ENCODE measurements around the gene TSNAX. TPM values are rescaled to one million over a fixed set of nuclear protein-coding genes. Genes with fewer than 3 reads are reported as not detected.
"Not testable (repeated sequence)": the region's sequence is repeated elsewhere in the genome, so short reads cannot be mapped to it uniquely, and the experiment has no call there.

TSNAX gene, protein sequence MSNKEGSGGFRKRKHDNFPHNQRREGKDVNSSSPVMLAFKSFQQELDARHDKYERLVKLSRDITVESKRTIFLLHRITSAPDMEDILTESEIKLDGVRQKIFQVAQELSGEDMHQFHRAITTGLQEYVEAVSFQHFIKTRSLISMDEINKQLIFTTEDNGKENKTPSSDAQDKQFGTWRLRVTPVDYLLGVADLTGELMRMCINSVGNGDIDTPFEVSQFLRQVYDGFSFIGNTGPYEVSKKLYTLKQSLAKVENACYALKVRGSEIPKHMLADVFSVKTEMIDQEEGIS
- 46.8 and 47.1 TPM in 2 replicates for polyA plus RNA-seq (2014; cell fraction: cytosol; rRNA removed)
- polyA plus RNA-seq (2014; cell fraction: nucleus; rRNA removed), result 10.8 and 12.8 TPM in 2 replicates

- peak; percentile 94 for DNase-seq (ENCODE audit: low spot score)
Observed at GRCh38 chr1:231528172-231529029, at the start of gene TSNAX. Gene TSNAX (plus strand): TSS chr1:231528669. CDS start chr1:231528811, 142 bp downstream.

DNA sequence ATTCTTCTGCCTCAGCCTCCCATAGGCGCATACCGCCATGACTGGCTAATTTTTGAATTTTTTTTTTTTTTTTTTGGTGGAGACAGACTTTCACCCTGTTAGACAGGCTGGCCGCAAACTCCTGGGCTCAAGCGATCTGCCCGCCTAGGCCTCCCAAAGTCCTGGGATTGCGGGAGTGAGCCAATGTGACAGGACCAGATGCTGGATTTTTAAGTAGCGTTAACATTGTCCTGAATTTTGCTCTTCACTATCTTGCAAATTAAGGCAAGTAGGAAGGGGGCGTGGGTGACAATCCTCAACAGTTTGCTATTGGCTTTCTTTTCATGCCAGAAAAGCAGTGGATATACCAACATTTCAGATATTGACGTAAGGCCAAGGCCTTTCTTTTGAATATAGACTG is 49.7 kb upstream of the TSNAX start:
- no peak for DNase-seq (ENCODE audit: low spot score)

GRCh38 chr1:231480008-231480407 is 48.5 kb upstream of the TSNAX start:
- no peak for DNase-seq (ENCODE audit: low spot score)

- no peak for DNase-seq (ENCODE audit: low spot score)
Observed at GRCh38 chr1:231481289-231481688, 47.2 kb upstream of the TSNAX start.

GRCh38 chr1:231485029-231485784 is 43.3 kb upstream of the TSNAX start:
- DNase-seq (ENCODE audit: low spot score), result no peak

DNA sequence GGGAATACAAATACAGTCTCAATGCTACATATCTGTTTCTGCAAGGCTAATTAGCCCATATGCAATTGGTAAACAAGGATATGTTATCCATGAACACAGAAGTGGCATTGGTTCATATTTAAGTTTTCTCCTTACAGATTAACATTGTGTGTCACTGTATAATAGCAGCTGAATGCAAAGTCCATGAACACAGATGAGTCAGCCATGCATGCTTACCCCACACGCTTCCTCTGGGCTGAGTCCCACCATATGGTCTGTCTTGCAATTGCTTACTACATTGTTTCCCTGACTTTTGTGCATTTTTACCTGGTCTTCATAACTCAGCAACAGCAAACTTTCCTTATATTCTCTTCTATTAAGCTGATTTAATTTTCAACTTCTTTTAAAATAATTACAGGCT is 41.5 kb upstream of the TSNAX start:
- no peak for DNase-seq (ENCODE audit: low spot score)

DNA sequence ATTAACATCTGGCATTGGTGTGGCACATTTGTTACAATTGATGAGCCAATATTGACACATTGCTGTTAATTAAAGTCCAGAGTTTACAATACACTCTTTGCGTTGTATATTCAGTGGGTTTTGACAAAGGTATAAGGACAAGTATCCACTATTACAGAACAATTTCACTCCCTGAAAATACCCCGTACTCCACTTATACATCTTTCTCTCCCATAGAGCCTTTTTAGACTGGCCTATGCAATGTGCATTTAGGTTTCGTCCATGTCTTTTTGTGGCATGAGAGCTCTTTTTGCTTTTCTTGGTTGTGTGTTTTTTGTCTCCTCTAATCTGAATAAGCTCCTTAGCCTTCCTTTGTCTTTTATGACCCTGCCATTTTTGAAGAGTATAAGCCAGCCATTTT is 40.6 kb upstream of the TSNAX start:
- no peak for DNase-seq (ENCODE audit: low spot score)

GRCh38 chr1:231493421-231494185 is 34.9 kb upstream of the TSNAX start:
- no peak for DNase-seq (ENCODE audit: low spot score)

- DNase-seq (ENCODE audit: low spot score), result no peak
Observed at GRCh38 chr1:231494439-231495110, 33.9 kb upstream of the TSNAX start.

GRCh38 chr1:231497629-231498152 is 30.8 kb upstream of the TSNAX start:
- no peak for DNase-seq (ENCODE audit: low spot score)

- DNase-seq (ENCODE audit: low spot score), result no peak
Observed at GRCh38 chr1:231499148-231499763, 29.2 kb upstream of the TSNAX start.

DNA sequence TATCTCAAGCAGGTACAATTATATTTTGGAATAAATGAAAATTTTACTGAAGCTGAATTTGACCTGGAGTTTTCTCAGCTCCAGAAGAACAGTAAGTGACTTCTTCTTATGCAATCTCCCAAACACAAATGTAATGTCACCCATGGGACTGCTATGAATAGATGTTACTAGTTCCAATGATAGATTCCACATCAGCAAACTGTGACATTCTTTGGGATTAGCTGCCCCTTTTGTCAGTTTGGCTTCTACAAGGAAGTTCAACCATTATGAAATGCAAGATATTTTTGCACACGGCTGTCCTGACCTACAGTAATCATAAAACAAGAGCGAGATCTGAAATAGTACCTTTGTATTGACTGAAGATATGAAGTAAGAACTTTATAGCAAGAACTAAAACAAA is 27.8 kb upstream of the TSNAX start:
- DNase-seq (ENCODE audit: low spot score), result no peak

DNA sequence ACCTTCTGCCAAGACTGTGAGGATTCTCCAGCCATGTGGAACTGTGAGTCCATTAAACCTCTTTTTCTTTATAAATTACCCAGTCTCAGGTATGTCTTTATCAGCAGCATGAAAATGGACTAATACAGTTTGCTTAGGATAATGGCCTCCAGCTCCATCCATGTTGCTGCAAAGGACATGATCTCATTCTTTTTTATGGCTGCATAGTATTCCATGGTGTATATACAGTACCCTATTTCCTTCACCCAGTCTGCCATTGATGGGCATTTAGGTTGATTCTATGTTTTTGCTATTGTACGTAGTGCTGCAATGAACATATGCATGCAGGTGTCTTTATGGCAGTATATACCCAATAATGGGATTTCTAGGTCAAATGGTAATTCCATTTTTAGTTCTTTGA is 25.3 kb upstream of the TSNAX start:
- not testable (repeated sequence) for DNase-seq (ENCODE audit: low spot score)

GRCh38 chr1:231507476-231508355 is 20.8 kb upstream of the TSNAX start:
- DNase-seq (ENCODE audit: low spot score), result peak; percentile 62

- no peak for DNase-seq (ENCODE audit: low spot score)
Observed at GRCh38 chr1:231508497-231508896, 20.0 kb upstream of the TSNAX start.

GRCh38 chr1:231508941-231509340 is 19.5 kb upstream of the TSNAX start:
- no peak for DNase-seq (ENCODE audit: low spot score)

DNA sequence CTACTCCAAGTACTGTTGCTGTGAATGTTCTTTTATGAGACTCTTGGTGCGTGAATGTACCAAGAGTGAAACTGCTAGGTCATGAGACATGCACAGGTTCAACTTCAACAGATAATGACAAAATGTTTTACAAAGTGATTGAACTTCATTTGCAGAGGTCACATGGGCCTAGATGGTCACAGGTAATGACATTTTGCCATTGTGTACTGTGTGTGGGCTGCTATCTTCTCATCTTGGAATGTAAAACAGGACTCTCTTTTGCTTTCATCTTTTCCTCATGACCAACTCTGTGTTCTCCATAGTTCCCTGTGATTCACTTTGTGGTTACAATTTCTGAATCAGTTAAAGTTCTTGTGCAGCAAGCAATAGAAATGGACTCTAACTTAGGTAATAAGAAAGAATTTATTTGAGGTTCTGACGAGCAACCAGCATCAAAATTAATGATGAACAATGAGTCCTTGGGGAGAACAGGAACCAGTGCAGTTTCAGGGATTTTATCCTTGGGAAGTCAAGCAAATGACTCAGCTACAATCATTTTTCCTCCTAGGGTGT is 16.2 kb upstream of the TSNAX start:
- peak; percentile 36 for DNase-seq (ENCODE audit: low spot score)

DNA sequence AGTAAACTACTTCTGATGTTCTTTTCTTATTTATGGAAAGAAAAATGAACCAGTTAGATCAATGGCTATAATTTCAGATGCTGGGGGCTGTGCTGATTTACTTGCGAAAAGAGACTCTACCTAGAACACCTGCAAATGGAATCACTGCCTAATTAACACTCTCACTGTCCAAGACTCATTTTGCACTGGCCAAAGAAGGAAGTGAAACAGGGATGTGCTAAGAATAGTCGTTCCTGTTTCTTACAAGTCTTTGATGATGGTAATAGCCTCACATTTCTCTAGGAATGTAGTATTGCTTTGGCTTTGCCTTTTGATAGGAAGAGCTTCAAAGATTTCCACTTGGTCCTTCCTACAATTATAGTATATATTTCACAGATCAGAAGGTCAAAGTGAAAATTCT is 12.7 kb upstream of the TSNAX start:
- DNase-seq (ENCODE audit: low spot score), result no peak

DNA sequence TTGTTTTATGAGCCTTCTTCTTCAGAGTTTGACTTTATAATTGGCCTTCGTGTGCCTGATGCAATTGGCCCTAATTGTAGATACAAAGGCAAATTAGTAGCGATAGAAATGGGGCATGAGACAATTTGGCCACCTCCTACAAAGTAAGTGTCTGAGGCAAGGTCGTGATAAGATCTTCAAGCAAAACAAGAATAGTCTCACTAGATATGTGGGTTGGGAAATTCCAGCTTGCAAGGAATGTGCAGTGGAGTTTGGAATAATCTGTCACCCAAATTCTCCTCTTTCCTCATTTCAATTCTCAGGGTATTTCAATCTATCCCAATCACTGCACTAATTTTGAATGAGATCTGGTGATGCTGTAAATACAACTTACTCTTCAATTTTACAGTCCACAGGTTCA is 11.4 kb upstream of the TSNAX start:
- DNase-seq (ENCODE audit: low spot score), result no peak

Measured in SK-N-DZ (cell line).